Measurements from ENCODE around the gene F8. TPM values are rescaled to one million over a fixed set of nuclear protein-coding genes. Genes with fewer than 3 reads are reported as not detected.
"Not testable (repeated sequence)": the region's sequence is repeated elsewhere in the genome, so short reads cannot be mapped to it uniquely, and the experiment has no call there.

F8 gene
- total RNA-seq, 1 experiment from 2014 or later: 2.6 TPM

- Histone ChIP-seq H3K4me2 (ENCODE audit: low read length) (no peak overlapping the region), H3K9ac (ENCODE audit: low read length) (no peak overlapping the region), H4K20me1 (ENCODE audit: insufficient read depth) (no peaks in the 10 kb centered on the region), H3K4me3 (replicated peaks in 1 of 2; ENCODE audit: low read depth in 1 of 2, low read length in 2 of 2) (no peak overlapping the region), H3K9me3 (ENCODE audit: control insufficient read depth in 1 of 2, insufficient read depth in 1 of 2, low read depth in 1 of 2, low read length in 2 of 2) (no peaks in the 10 kb centered on the region), H3K79me2 (ENCODE audit: insufficient read depth, low read length) (no peaks in the 10 kb centered on the region), H3K27me3 (ENCODE audit: insufficient read depth, low read length) (no peaks in the 10 kb centered on the region), H3K36me3 (ENCODE audit: control insufficient read depth in 1 of 2, insufficient read depth in 2 of 2, low read length in 2 of 2) (no peaks in the 10 kb centered on the region), H3K4me1 (ENCODE audit: control insufficient read depth in 1 of 2, insufficient read depth in 2 of 2, low read length in 2 of 2) (no peaks in the 10 kb centered on the region), H3K9me2 (ENCODE audit: insufficient read depth) (no peaks in the 10 kb centered on the region), H3K27ac (ENCODE audit: low read depth, low read length) (no peak overlapping the region), H2AFZ (ENCODE audit: low read depth, low read length, poor library complexity, severe bottlenecking) (no peak overlapping the region)
- intact Hi-C loops (cut with micrococcal nuclease): no loop called here
- ChIA-PET CTCF (no interaction called here), RAD21 (ENCODE audit: low non-redundant PET in 1 of 2, low total read pairs in 2 of 2, uncharacterized antibody in 2 of 2, unreplicated experiment in 2 of 2) (no interaction called here), POLR2A (no interaction called here)
- TF ChIP-seq CEBPB (IDR thresholded peaks at IDR 0.05; ENCODE audit: low read depth) (no peak), MAX (IDR thresholded peaks at IDR 0.05) (no peak), JUND (IDR thresholded peaks at IDR 0.05) (no peak), EZH2phosphoT487 (IDR thresholded peaks at IDR 0.05; ENCODE audit: borderline replicate concordance) (no peak), RAD21 (IDR thresholded peaks at IDR 0.05; ENCODE audit: low read depth) (no peak), POLR2AphosphoS5 (IDR thresholded peaks at IDR 0.05; ENCODE audit: low read depth, low read length) (no peak), REST (IDR thresholded peaks at IDR 0.05; ENCODE audit: low read depth) (no peak), FOSL1 (IDR thresholded peaks at IDR 0.05; ENCODE audit: low read depth) (no peak), ZNF274 (IDR thresholded peaks at IDR 0.05; ENCODE audit: low read depth, low read length) (no peak)
- no TSS peak for BruUV-seq (replicated peaks)
- ATAC-seq: no peak
- no peak for DNase-seq (ENCODE audit: low read depth, low spot score)
These were observed 203.4 kb downstream of the F8 start for GRCh38 chrX:154818916-154819770.

GRCh38 chrX:154817048-154817618 lies 205.4 kb downstream of the F8 start:
- RAD21 ChIA-PET (ENCODE audit: low non-redundant PET in 1 of 2, low total read pairs in 2 of 2, uncharacterized antibody in 2 of 2, unreplicated experiment in 2 of 2); BruUV-seq (replicated peaks): not testable (repeated sequence)

GRCh38 chrX:154816326-154816898 lies 206.1 kb downstream of the F8 start:
- H2AFZ ChIP-seq (ENCODE audit: low read depth, low read length, poor library complexity, severe bottlenecking); H3K27ac ChIP-seq (ENCODE audit: low read depth, low read length); intact Hi-C loops (cut with micrococcal nuclease); H3K9me2 ChIP-seq (ENCODE audit: insufficient read depth); H3K4me1 ChIP-seq (ENCODE audit: control insufficient read depth in 1 of 2, insufficient read depth in 2 of 2, low read length in 2 of 2); BruUV-seq (replicated peaks); H3K79me2 ChIP-seq (ENCODE audit: insufficient read depth, low read length); H3K9ac ChIP-seq (ENCODE audit: low read length); H3K36me3 ChIP-seq (ENCODE audit: control insufficient read depth in 1 of 2, insufficient read depth in 2 of 2, low read length in 2 of 2); RAD21 ChIA-PET (ENCODE audit: low non-redundant PET in 1 of 2, low total read pairs in 2 of 2, uncharacterized antibody in 2 of 2, unreplicated experiment in 2 of 2); H3K27me3 ChIP-seq (ENCODE audit: insufficient read depth, low read length); ATAC-seq; DNase-seq (ENCODE audit: low read depth, low spot score); H3K4me3 ChIP-seq (replicated peaks in 1 of 2; ENCODE audit: low read depth in 1 of 2, low read length in 2 of 2); H3K9me3 ChIP-seq (ENCODE audit: control insufficient read depth in 1 of 2, insufficient read depth in 1 of 2, low read depth in 1 of 2, low read length in 2 of 2); CTCF ChIA-PET; H3K4me2 ChIP-seq (ENCODE audit: low read length); H4K20me1 ChIP-seq (ENCODE audit: insufficient read depth); POLR2A ChIA-PET: not testable (repeated sequence)

More at GRCh38 chrX:154817048-154817618, 205.4 kb downstream of the F8 start:
- H3K9me2 ChIP-seq (ENCODE audit: insufficient read depth); H4K20me1 ChIP-seq (ENCODE audit: insufficient read depth); H3K4me3 ChIP-seq (replicated peaks in 1 of 2; ENCODE audit: low read depth in 1 of 2, low read length in 2 of 2); POLR2A ChIA-PET; H3K4me2 ChIP-seq (ENCODE audit: low read length); DNase-seq (ENCODE audit: low read depth, low spot score); ATAC-seq; H3K4me1 ChIP-seq (ENCODE audit: control insufficient read depth in 1 of 2, insufficient read depth in 2 of 2, low read length in 2 of 2); intact Hi-C loops (cut with micrococcal nuclease); H2AFZ ChIP-seq (ENCODE audit: low read depth, low read length, poor library complexity, severe bottlenecking); H3K36me3 ChIP-seq (ENCODE audit: control insufficient read depth in 1 of 2, insufficient read depth in 2 of 2, low read length in 2 of 2); CTCF ChIA-PET; H3K9ac ChIP-seq (ENCODE audit: low read length); H3K27ac ChIP-seq (ENCODE audit: low read depth, low read length); H3K9me3 ChIP-seq (ENCODE audit: control insufficient read depth in 1 of 2, insufficient read depth in 1 of 2, low read depth in 1 of 2, low read length in 2 of 2); H3K27me3 ChIP-seq (ENCODE audit: insufficient read depth, low read length); H3K79me2 ChIP-seq (ENCODE audit: insufficient read depth, low read length): not testable (repeated sequence)
